Stimulated activated effector memory CD8-positive, alpha-beta T cell treated with anti-CD3 and anti-CD28 coated beads, Interleukin-12 subunit alpha, Interleukin-12 subunit beta, amount 100 ng/mL, for 72 hours (primary cell): Measurements from ENCODE around the gene SCNN1B.
"Not testable (repeated sequence)": the region's sequence is repeated elsewhere in the genome, so short reads cannot be mapped to it uniquely, and the experiment has no call there.

Experiments
- ATAC-seq: fragments of 150-1000 bp; cut with Tn5 transposase; 2 replicates; pipeline ENCODE4 v1.10.0; 2021
- DNase-seq, 2 donors: peaks; one replicate each; pipeline ENCODE4 v3.0.0; 2021 to 2022; ENCODE audit warnings: low spot score in 2 of 2
- H3K27ac Mint-ChIP-seq: one replicate; pipeline ENCODE4 v1.8.0; 2022; ENCODE audit warnings: mild to moderate bottlenecking, mixed read lengths
- H3K36me3 Mint-ChIP-seq: one replicate; pipeline ENCODE4 v1.8.0; 2022; ENCODE audit warnings: mild to moderate bottlenecking, mixed read lengths
- H3K4me1 Mint-ChIP-seq: one replicate; pipeline ENCODE4 v1.8.0; 2022; ENCODE audit warnings: mixed read lengths
- H3K4me3 Mint-ChIP-seq: one replicate; pipeline ENCODE4 v1.8.0; 2022; ENCODE audit warnings: mild to moderate bottlenecking, mixed read lengths
- H3K9me3 Mint-ChIP-seq: one replicate; pipeline ENCODE4 v1.8.0; 2022; ENCODE audit warnings: mixed read lengths

SCNN1B gene

DNA sequence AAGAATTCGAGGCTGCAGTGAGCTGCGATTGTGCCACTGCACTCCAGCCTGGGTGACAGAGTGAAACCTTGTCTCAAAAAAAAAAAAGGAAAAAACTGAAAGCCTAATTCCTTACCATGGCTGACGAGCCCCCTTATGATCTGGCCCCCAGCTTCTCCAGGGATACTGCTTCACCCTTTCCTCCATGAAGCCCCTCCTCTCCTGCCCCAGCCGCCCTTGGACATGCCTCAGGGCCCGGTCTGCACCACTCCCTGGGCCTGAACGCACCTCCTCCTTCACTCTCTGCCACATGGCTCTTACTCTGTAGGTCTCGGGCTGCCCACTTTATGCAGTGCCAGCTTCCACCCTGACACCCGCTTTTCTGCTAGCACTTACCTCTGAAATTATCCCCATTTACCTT is 85.6 kb downstream of the SCNN1B start:
- Mint-ChIP-seq H3K4me3 (no peak overlapping the region), H3K4me1 (no peaks in the 10 kb centered on the region), H3K36me3 (peaks cover 39% of the 10 kb centered on the region), H3K9me3 (no peaks in the 10 kb centered on the region), H3K27ac (no peak overlapping the region)
- ATAC-seq = no peak
- DNase-seq = no peak

DNA sequence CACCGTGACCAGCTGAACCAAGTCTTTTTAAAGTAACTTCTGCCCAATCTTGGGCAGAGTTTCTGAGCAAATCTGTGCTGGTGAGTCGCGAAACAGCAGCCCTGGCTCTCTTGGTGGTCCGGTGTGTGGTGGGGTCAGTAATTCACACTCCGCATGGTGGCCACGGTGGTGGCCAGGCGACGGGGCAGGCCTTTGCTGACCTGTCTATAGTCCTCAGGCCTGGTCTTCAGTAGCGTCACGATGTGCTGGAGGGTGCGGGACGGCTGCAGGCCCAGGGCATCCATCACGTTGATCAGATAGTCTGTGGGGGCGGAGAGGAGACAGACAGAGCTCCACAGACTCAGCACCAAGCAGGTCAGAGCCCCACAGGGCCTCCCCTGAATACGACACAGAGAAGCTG is 86.7 kb downstream of the SCNN1B start:
- ATAC-seq (peak; percentile 11), DNase-seq (no peak)
- no peaks in the 10 kb centered on the region for H3K4me1 Mint-ChIP-seq
- peaks cover 45% of the 10 kb centered on the region for H3K36me3 Mint-ChIP-seq
- H3K27ac Mint-ChIP-seq = no peak overlapping the region
- H3K4me3 Mint-ChIP-seq = no peak overlapping the region
- no peaks in the 10 kb centered on the region for H3K9me3 Mint-ChIP-seq

- no peak for ATAC-seq
- Mint-ChIP-seq H3K4me3 (no peak overlapping the region), H3K9me3 (no peaks in the 10 kb centered on the region), H3K36me3 (peaks cover 48% of the 10 kb centered on the region), H3K27ac (no peak overlapping the region), H3K4me1 (no peaks in the 10 kb centered on the region)
- no peak for DNase-seq
Observed at GRCh38 chr16:23389201-23389600, 87.1 kb downstream of the SCNN1B start.

DNA sequence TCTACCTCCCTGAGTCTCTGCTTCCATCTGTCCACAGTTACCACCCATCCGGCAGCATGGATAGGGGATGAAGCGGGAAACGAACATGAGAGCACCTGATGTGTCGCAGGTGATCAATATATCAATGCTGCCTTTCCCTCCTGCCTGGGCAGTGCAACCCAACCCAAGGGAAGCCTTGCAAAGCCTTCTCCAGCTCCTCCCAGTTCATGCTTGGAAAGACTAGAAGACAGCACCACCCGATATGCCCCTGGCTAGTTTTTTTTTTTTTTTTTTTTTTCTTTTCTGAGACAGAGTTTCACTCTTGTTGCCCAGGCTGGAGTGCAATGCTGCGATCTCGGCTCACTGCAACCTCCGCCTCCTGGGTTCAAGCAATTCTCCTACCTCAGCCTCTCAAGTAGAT is 87.8 kb downstream of the SCNN1B start:
- ATAC-seq = not testable (repeated sequence)

DNA sequence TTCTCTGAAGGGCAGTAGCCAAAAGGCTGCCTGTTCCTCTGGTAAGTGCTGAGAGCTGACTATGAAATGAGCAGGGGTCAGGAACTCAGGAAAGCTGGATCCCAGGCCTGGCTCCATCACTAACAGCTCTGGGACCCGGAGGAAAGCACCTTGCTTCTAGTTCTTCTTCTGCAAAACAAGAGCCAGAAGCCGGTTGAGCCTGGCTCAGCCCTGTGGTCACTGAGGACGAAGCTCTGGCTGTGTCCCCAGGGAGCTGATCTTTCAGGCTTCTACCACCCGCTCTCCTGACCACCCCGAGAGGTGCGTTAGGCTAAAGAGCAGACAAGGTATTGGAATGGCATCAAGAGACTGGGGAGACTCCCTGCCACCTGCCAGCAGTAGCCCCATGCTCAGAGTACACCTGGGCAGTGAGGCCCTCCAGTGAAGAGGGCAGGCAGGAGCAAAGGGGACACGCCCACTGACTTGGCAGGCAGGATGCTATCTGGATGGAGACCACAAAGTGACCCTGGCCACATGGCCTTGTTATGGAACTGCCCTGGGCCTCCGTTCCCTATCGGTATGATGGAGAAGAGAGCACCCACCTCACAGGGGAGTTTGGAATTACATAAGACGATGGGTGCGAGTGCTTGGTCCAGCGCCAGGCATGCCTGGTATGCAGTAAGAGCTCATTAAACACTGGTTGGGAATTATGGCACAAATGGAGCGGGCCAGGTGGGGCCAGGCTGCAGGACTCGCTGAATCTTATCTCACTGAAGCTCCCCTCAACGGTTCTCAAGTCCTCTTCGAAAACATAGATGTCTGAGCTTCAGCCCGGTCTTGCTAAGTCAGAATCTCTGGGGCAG is 89.5 kb downstream of the SCNN1B start:
- H3K9me3 Mint-ChIP-seq = no peaks in the 10 kb centered on the region
- ATAC-seq (no peak), DNase-seq (no peak)
- no peak overlapping the region for H3K27ac Mint-ChIP-seq
- H3K36me3 Mint-ChIP-seq = peaks cover 69% of the 10 kb centered on the region
- no peaks in the 10 kb centered on the region for H3K4me1 Mint-ChIP-seq
- no peak overlapping the region for H3K4me3 Mint-ChIP-seq

More for the DNA sequence above, 87.8 kb downstream of the SCNN1B start:
- not testable (repeated sequence) for H3K4me1 Mint-ChIP-seq, H3K27ac Mint-ChIP-seq, DNase-seq, H3K9me3 Mint-ChIP-seq, H3K4me3 Mint-ChIP-seq
- H3K36me3 Mint-ChIP-seq = peaks cover 56% of the 10 kb centered on the region

GRCh38 chr16:23392223-23392600 is 90.1 kb downstream of the SCNN1B start:
- DNase-seq (no peak), ATAC-seq (no peak)
- Mint-ChIP-seq H3K4me3 (no peak overlapping the region), H3K4me1 (no peaks in the 10 kb centered on the region), H3K27ac (no peak overlapping the region), H3K9me3 (no peaks in the 10 kb centered on the region), H3K36me3 (peaks cover 75% of the 10 kb centered on the region)

GRCh38 chr16:23394141-23394831 is 92.2 kb downstream of the SCNN1B start:
- Mint-ChIP-seq H3K4me1 (no peaks in the 10 kb centered on the region), H3K27ac (no peak overlapping the region), H3K36me3 (peaks cover 71% of the 10 kb centered on the region), H3K4me3 (no peak overlapping the region), H3K9me3 (no peaks in the 10 kb centered on the region)
- no peak for ATAC-seq
- no peak for DNase-seq

GRCh38 chr16:23395732-23396131 is 93.6 kb downstream of the SCNN1B start:
- no peak for ATAC-seq
- no peak overlapping the region for H3K4me3 Mint-ChIP-seq
- H3K36me3 Mint-ChIP-seq = peaks cover 78% of the 10 kb centered on the region
- H3K27ac Mint-ChIP-seq = no peak overlapping the region
- H3K4me1 Mint-ChIP-seq = no peaks in the 10 kb centered on the region
- DNase-seq = no peak
- no peaks in the 10 kb centered on the region for H3K9me3 Mint-ChIP-seq

GRCh38 chr16:23397464-23397863 is 95.4 kb downstream of the SCNN1B start:
- no peak for ATAC-seq
- DNase-seq = no peak
- H3K36me3 Mint-ChIP-seq = peaks cover 81% of the 10 kb centered on the region
- H3K9me3 Mint-ChIP-seq = no peaks in the 10 kb centered on the region
- H3K27ac Mint-ChIP-seq = no peak overlapping the region
- no peak overlapping the region for H3K4me3 Mint-ChIP-seq
- no peaks in the 10 kb centered on the region for H3K4me1 Mint-ChIP-seq

DNA sequence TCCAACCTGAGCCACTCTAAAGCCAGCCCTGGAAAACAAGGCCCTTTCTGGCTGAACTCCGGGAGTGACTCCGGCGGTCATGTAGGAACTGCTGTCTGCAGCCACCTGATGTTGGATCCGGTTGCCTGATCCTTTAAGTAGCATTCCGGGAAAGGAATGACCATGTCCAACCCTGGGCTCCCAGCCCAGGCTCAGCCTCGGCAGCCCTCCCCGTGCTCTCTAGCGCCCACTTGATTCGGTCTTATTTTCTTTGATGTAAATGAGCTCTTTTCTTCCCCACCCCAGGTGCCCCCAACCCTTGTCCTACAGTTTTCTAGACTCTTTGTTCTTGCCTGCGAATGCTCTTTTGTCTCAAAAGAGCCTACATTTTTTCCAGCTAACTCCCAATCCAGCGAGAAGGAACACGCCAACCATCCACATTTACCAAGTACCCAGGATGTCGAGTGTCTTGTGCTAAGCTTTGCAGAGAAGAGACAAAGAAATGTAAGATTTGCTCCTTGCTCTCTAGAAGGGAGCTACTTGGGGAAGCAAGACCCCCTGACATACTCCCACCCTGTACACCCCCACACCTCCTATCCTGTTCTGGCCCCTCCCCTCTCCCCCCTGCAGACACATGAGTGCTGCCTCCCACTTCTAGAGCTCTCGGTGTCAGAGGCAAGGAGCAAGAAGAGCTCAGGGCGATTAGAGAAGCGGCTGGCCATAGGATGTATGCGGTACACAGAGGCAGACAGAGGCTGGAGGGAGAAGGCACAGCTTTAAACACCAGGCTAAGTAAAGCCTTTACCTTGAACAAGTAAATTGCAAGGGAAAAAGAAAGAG is 97.1 kb downstream of the SCNN1B start:
- no peak overlapping the region for H3K4me3 Mint-ChIP-seq
- H3K4me1 Mint-ChIP-seq = no peaks in the 10 kb centered on the region
- ATAC-seq (no peak), DNase-seq (no peak)
- H3K27ac Mint-ChIP-seq = peak overlapping the region; percentile 53
- no peaks in the 10 kb centered on the region for H3K9me3 Mint-ChIP-seq
- H3K36me3 Mint-ChIP-seq = peaks cover 86% of the 10 kb centered on the region

GRCh38 chr16:23400447-23400846 is 98.3 kb downstream of the SCNN1B start:
- DNase-seq, H3K4me3 Mint-ChIP-seq, ATAC-seq, H3K4me1 Mint-ChIP-seq, H3K9me3 Mint-ChIP-seq: not testable (repeated sequence)
- Mint-ChIP-seq H3K36me3 (peaks cover 86% of the 10 kb centered on the region), H3K27ac (peak overlapping the region; percentile 53)

- Mint-ChIP-seq H3K4me3 (no peak overlapping the region), H3K9me3 (no peaks in the 10 kb centered on the region), H3K27ac (no peak overlapping the region), H3K36me3 (peaks cover 90% of the 10 kb centered on the region), H3K4me1 (no peaks in the 10 kb centered on the region)
- DNase-seq (no peak), ATAC-seq (no peak)
Observed at GRCh38 chr16:23401139-23401538, 99.0 kb downstream of the SCNN1B start.

DNA sequence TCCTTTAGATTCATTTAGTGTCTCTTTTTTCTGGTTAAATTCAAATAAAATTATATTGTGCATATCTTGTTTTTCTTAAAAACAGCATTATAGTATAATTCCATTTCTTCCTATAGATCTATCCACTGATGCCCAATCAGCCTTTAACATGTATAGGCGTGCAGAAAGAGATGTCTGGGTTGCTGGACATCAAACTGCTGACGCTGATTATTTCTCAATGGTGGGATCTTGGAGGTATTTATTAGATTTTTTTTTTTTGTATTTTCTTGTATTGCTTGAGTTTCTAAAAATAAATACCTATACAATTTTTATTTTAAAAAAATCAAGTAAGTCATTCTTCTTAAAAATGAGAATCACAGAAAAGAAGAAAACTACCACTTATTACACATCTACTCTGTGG is 100.0 kb downstream of the SCNN1B start:
- no peak for DNase-seq
- no peak overlapping the region for H3K4me3 Mint-ChIP-seq
- no peak for ATAC-seq
- H3K27ac Mint-ChIP-seq = no peak overlapping the region
- no peaks in the 10 kb centered on the region for H3K4me1 Mint-ChIP-seq
- no peaks in the 10 kb centered on the region for H3K9me3 Mint-ChIP-seq
- H3K36me3 Mint-ChIP-seq = peaks cover 84% of the 10 kb centered on the region

GRCh38 chr16:23403547-23403946 is 101.4 kb downstream of the SCNN1B start:
- Mint-ChIP-seq H3K27ac (no peak overlapping the region), H3K36me3 (peaks cover 78% of the 10 kb centered on the region), H3K4me1 (no peaks in the 10 kb centered on the region), H3K4me3 (no peak overlapping the region), H3K9me3 (no peaks in the 10 kb centered on the region)
- ATAC-seq (no peak), DNase-seq (no peak)

GRCh38 chr16:23406024-23406423 is 103.9 kb downstream of the SCNN1B start:
- no peak overlapping the region for H3K27ac Mint-ChIP-seq
- H3K4me1 Mint-ChIP-seq = no peaks in the 10 kb centered on the region
- no peak for DNase-seq
- no peaks in the 10 kb centered on the region for H3K9me3 Mint-ChIP-seq
- no peak for ATAC-seq
- H3K4me3 Mint-ChIP-seq = no peak overlapping the region
- peaks cover 77% of the 10 kb centered on the region for H3K36me3 Mint-ChIP-seq
